Measurements from ENCODE around the gene THADA.
A peak's percentile ranks its signal among the peaks of the same experiment; 100 is the strongest.

Gene THADA

DNA sequence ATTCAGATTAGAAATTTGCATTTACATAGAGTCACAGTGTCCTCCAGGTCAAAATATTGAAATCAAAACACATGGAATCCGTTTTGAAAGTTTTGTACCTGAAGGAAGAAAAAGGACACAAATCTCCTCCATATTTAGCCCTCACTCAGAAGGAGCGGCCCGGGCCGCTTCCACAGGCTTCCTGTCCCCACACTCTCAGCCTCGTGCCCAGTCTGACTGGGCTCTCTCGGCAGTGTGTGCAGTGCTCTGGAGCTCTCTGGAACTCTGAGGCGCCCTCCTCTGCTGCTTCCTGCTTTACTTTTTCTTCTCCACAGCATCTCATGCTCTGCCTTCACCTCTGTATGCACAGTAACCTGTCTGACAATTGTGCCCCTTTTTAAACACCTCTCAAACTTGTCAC is 347.2 kb downstream of the THADA start:
- Mint-ChIP-seq H3K9me3 (no peaks in the 10 kb centered on the region), H3K27me3 (no peaks in the 10 kb centered on the region), H3K27ac (no peak overlapping the region), H3K4me3 (no peak overlapping the region), H3K4me1 (no peaks in the 10 kb centered on the region), H3K36me3 (peaks cover 18 to 38% of the 10 kb centered on the region in 2 donors)
- ATAC-seq (replicated peaks) (no peak), DNase-seq (no peak)

DNA sequence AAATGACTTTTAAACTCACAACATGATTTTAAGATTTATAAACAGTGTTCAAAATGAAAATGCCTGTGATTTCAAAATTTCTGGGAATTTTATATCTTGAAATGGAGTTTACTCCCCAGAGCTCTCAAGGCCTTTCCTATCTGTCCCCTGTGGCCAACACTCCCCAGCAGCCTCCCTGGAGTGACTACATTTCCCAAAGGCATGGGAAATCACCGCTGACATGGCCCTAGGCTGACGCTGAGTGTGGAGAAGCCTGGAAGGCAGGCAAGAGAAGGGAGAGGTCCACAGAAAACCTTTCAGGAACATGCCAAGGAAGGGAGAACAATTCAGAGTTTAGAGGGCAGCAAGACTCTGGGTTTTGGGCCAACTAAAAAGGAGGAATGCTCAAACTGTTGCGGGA is 349.2 kb downstream of the THADA start:
- Mint-ChIP-seq H3K4me1 (peaks cover 4 to 11% of the 10 kb centered on the region in 2 donors), H3K27ac (peak overlapping the region; percentile 51)

DNA sequence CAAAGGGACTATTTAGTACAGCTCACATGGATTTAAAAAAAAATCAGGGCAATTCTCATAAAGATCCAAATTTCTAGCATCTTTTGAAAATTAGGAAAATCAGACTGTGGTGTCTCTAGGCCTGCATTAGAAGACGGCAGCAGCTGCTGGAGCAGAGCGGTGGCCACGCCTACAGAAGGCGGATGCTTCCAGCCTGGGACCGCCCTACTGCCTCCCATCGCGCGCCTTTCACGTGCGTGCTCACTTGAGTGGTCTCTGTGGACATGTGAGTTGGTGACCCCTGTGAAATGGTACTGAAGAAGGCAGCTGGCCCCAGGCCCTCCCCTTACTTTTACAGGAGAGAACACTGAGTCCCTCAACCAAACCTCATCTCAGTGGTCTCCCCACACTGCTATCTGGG is 354.3 kb downstream of the THADA start:
- Mint-ChIP-seq H3K4me1 (peaks cover 26 to 51% of the 10 kb centered on the region in 2 donors), H3K36me3 (peaks cover 21 to 38% of the 10 kb centered on the region in 2 donors), H3K4me3 (no peak overlapping the region), H3K27me3 (no peaks in the 10 kb centered on the region), H3K9me3 (no peaks in the 10 kb centered on the region), H3K27ac (peak overlapping the region; percentile 44)
- no peak for ATAC-seq (replicated peaks)
- DNase-seq: no peak

More for the DNA sequence above, 349.2 kb downstream of the THADA start:
- Mint-ChIP-seq H3K4me3 (no peak overlapping the region), H3K9me3 (no peaks in the 10 kb centered on the region), H3K27me3 (no peaks in the 10 kb centered on the region), H3K36me3 (peaks cover 27 to 51% of the 10 kb centered on the region in 2 donors)
- no peak for DNase-seq
- no peak for ATAC-seq (replicated peaks)

DNA sequence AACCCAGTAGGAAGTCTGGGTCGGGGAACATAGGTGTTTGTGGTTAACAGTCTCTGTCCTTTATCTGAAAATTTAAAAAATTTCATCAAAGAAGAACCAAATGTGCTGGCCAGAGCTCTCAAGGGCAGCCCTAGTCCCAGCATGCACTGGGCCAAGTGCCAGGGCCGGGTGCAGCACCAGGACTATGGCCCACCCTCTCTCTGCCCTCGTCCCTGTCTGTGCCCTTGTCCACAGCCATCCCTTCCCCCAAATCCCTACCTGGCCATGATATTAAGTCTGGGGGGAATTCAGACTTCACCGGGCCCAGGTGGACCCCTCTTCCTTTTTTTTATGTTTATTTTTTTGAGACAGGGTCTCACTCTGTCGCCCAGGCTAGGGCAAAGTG is 355.1 kb downstream of the THADA start:
- Mint-ChIP-seq H3K4me1 (peaks cover 27 to 56% of the 10 kb centered on the region in 2 donors), H3K27me3 (no peaks in the 10 kb centered on the region), H3K4me3 (peak overlapping the region in 1 of 2 donors; percentile 54), H3K27ac (peak overlapping the region; percentile 87), H3K36me3 (peaks cover 24 to 34% of the 10 kb centered on the region in 2 donors), H3K9me3 (no peaks in the 10 kb centered on the region)
- DNase-seq: no peak
- ATAC-seq (replicated peaks): peak; percentile 16 to 28

DNA sequence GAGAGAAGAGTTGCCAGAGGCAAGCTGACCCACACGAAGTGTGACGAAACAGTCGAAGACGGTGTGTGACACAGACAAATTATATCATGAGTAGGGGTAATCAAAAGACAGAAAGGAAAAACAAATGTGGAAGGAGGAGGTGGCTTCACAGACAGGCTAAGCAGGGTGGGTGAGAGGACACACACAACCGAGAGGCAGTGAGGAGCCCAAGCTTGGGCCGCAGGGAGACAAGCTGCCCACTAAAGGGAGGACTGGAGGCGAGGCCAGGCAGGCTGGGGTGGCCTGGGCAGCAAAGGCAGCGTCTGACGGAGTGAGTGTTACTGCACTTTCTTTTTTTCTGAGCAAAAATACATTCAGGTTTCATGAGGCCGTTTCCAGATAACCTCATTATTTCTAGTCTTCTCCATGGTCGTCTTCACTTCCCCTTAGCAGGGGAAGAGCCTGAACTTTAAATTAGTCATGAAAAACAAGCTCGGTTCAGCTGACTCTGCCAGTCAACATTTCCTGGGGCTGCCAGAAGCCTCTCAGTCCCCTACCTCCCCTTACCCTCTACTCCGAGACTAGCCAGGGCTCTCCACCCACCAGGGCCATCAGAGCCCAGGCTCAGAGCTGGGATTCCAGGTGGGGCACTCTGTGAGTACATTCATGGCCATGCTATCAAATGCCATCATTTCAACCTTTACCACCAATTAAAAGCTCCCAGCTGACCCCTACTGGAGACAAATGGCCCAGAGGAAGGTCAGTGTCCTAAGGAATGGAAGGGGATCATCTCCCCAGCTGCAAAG is 355.7 kb downstream of the THADA start:
- ATAC-seq (replicated peaks): peak; percentile 93 to 95
- H3K27me3 Mint-ChIP-seq: no peaks in the 10 kb centered on the region
- H3K4me3 Mint-ChIP-seq: peak overlapping the region; percentile 31 to 64
- peak; percentile 38 for DNase-seq
- no peaks in the 10 kb centered on the region for H3K9me3 Mint-ChIP-seq
- peaks cover 24 to 33% of the 10 kb centered on the region in 2 donors for H3K36me3 Mint-ChIP-seq
- peak overlapping the region; percentile 87 for H3K27ac Mint-ChIP-seq
- H3K4me1 Mint-ChIP-seq: peaks cover 27 to 56% of the 10 kb centered on the region in 2 donors

DNA sequence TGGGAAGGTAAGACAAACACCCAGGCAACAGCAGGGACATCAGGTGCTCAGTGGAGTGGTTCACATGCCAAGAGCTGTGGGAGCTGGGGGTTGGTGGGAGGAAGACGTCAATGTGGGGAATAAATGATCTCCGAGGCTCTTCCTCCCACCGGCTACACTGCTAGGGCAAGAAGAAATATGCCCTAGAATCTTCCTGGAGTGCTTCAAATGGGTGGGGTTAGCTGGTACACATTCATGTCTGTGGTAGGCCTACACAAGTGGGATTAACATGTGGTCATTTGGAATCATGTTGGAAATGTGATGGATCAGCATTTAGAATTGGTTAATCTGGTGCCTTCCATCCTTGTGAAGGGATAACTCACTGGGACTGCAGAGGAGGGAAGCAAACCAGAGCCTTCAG is 357.0 kb downstream of the THADA start:
- no peak for DNase-seq
- ATAC-seq (replicated peaks): no peak

DNA sequence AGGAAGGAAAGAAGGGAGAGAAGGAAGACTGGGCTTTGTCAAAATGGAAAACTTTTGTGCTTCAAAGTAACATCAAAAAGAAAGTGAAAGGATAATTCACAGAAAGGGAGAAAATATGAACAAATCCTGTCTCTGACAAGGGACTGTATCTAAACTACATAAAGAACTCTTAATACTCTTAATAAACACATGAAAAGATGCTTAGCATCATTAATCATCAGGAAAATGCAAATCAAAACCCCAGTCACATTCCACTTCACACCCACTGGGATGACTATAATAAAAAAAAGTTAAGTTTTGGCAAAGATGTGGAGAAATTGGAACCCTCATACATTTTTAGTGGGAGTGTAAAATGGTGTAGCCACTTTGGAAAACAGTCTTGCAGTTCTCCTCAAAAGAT is 357.7 kb downstream of the THADA start:
- no peak for ATAC-seq (replicated peaks)
- Mint-ChIP-seq H3K36me3 (peaks cover 16 to 20% of the 10 kb centered on the region in 2 donors), H3K27ac (no peak overlapping the region), H3K4me1 (peaks cover 35 to 71% of the 10 kb centered on the region in 2 donors), H3K9me3 (no peaks in the 10 kb centered on the region), H3K27me3 (no peaks in the 10 kb centered on the region), H3K4me3 (no peak overlapping the region)
- no peak for DNase-seq

More for the DNA sequence above, 357.0 kb downstream of the THADA start:
- Mint-ChIP-seq H3K9me3 (no peaks in the 10 kb centered on the region), H3K36me3 (peaks cover 17 to 23% of the 10 kb centered on the region in 2 donors), H3K27me3 (no peaks in the 10 kb centered on the region), H3K4me3 (no peak overlapping the region), H3K27ac (no peak overlapping the region), H3K4me1 (peaks cover 32 to 65% of the 10 kb centered on the region in 2 donors)

DNA sequence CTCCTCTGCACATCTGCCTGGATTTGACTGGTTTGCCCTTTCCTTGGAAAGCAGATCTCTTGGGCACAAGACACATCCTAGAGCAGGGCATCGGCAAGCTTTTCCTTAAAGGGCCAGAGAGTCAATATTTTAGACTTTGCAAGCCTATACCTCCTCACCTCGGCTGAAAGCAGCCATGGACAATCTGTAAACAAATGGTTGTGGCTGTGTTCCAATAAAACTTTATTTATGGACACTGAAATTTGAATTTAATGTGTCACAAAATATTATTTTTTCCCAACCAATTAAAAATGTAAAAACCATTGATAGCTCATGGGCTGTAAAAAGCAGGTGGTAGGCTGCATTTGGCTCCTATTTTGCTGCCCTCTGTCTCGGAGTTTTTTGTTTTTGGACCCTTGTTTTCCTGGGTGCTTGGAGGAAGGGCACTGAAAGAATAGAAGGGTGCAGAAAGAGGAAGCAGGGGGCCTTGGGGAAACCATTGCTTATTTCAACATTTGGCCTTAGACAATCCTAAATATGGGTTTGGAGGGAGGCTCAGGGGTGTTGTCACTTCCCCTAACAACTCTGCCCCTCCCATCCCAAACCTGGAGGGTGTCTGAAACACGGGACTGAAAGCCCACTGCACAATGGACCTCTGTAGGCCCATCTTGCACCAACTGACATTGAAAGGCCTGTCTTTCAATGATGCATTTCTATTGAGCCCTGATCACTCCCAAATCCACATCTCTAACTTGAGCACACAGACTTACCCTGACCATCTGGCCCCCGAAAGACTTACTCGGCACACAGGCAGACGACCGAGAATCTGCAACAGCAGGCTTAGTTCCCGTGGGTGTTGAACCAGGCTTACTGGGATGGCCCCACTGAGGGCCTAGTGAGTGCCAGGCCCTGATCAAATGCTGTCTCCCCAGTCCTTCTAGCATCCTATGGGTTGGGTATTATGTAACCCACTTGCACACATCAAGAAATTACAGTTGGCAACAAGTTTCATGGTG is 362.3 kb downstream of the THADA start:
- no peaks in the 10 kb centered on the region for H3K27me3 Mint-ChIP-seq
- ATAC-seq (replicated peaks): peak; percentile 25 to 60
- H3K27ac Mint-ChIP-seq: peak overlapping the region; percentile 59
- DNase-seq: no peak
- H3K4me1 Mint-ChIP-seq: peaks cover 22 to 68% of the 10 kb centered on the region in 2 donors
- H3K36me3 Mint-ChIP-seq: peaks cover 16 to 32% of the 10 kb centered on the region in 2 donors
- no peaks in the 10 kb centered on the region for H3K9me3 Mint-ChIP-seq
- no peak overlapping the region for H3K4me3 Mint-ChIP-seq

DNA sequence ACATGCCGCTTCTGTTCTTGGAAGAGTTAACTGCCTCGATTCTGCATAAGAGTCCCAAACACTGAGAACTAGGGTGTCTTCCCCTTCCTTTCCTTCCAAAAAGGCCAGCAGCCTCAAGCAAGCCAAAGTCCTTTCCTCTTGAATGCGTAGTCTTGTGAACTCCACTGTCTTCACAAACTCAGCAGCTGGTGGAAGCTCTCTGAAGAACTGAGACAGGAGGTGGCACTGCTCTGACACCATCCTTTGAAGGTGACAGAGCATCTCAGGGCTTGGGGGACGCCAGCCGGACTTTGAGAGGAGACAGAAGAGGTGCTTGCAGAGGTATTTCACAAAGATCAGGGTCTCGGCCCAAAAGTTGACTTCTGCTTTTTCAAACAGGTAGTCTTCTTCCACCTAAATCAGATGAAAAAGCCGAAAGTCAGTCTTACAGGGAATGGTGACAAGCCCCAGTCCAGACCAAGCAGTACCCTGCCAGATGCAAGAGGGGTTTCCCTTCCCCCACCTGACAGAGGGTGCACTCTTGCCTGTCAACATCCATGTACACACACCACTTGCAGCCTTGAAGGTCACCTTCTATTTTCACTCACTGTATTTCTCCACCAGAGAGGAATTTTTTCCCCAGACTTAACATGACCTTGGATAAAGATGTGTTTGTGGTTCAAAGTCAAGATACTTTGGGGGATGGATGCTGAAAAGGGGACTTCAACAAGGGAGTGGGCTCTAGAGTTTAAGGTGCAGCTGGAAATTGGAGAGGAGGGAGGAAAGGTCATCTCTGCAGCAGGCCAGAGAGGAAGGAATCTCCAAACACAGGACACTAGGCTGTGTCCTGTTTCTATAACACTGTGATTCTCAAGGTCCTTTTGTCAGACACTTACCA is 364.6 kb downstream of the THADA start:
- peaks cover 10 to 27% of the 10 kb centered on the region in 2 donors for H3K36me3 Mint-ChIP-seq
- H3K9me3 Mint-ChIP-seq: no peaks in the 10 kb centered on the region
- H3K27ac Mint-ChIP-seq: peak overlapping the region; percentile 27
- DNase-seq (no peak), ATAC-seq (replicated peaks) (no peak)
- H3K4me1 Mint-ChIP-seq: peaks cover 22 to 67% of the 10 kb centered on the region in 2 donors
- H3K4me3 Mint-ChIP-seq: no peak overlapping the region
- no peaks in the 10 kb centered on the region for H3K27me3 Mint-ChIP-seq

DNA sequence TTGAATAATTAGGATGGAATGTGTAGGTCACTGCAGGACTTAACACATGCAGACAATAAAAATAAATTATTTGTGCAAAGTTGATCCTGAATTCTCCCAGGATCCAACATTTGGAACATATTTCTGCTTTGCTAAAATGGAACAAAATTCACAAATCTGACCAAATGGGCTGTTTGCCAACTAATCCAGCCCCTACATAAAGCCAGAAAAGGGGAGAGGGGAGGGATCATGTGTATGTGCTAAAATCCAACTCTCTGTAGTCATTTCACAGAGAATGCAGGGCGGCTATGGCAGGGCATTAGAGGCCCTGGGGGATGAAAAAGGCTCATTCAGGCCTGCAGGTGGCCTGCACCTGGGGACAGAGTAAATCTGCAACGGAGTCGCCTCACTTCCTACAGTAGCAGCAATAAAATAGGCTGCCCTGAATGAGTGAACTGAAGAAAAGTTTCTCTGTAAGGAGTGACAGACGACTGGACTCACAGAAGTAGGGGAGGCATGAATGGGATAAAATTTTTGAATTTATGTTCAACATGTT is 365.4 kb downstream of the THADA start:
- H3K9me3 Mint-ChIP-seq: no peaks in the 10 kb centered on the region
- peaks cover 22 to 73% of the 10 kb centered on the region in 2 donors for H3K4me1 Mint-ChIP-seq
- H3K27ac Mint-ChIP-seq: no peak overlapping the region
- peaks cover 14 to 34% of the 10 kb centered on the region in 2 donors for H3K36me3 Mint-ChIP-seq
- H3K27me3 Mint-ChIP-seq: no peaks in the 10 kb centered on the region
- ATAC-seq (replicated peaks) (no peak), DNase-seq (no peak)
- no peak overlapping the region for H3K4me3 Mint-ChIP-seq

DNA sequence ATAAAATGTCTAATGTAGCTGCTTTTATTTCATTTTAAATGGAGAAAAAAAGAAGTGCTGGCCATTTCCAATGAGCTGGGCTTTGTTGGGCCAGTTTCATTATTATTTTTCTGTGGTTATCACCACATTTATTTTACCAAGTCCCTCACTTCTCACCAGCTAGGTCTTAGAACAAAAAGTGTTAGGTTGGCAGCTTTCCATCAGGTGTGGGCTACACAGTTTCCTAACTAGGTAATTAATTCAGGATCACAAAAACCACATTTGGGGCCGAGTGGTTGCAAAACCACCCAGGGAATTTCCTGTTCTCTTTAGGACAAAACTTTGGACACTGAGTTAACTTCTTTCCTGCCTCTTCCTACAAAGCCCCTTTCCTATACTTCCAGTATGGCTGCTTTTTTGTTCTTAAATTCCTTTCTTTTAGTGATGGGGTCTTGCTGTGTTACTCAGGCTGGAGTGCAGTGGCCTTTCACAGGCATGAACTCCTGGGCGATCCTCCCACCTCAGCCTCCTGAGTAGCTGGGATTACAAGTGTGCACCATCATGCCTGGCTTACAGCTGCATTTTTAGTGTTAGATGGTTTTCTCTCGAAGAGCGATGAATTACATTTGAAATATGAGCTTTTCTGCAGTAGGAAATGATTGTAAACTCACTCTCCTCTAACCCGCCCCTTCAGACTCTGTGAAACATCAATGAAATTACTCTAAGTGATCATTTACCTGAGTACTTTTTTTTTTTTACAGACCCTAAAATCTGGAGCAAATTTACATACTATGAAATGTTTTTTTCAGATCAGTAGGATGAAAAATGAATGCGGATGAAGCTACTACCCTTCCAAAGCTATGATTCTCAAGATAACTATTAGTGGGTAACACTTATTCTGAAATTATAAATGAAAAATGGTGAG is 366.8 kb downstream of the THADA start:
- Mint-ChIP-seq H3K4me1 (peaks cover 23 to 76% of the 10 kb centered on the region in 2 donors), H3K4me3 (no peak overlapping the region), H3K36me3 (peaks cover 18 to 42% of the 10 kb centered on the region in 2 donors), H3K27ac (peak overlapping the region; percentile 74), H3K9me3 (no peaks in the 10 kb centered on the region), H3K27me3 (peaks cover 0 to 4% of the 10 kb centered on the region in 2 donors)
- ATAC-seq (replicated peaks): no peak
- DNase-seq: no peak

DNA sequence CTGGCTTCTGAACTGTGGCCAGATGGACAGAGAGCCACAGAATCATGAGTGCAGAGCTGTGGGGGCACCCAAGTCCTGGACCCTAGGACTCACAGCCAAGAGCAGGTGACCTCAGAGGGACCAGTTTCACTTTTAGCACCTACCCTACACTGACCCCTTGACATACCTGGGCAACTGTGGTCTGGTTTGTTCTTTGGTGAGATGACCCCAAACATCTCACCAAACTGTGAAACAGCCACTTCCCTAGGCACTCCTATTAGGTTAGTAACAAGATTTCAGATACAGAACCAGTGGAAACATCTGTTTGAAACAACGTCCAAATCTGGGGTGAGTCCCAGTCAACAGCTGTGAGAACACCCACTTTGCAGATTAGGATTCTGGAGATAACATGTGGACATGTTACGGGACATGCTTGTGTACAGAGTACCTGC is 367.5 kb downstream of the THADA start:
- Mint-ChIP-seq H3K36me3 (peaks cover 19 to 47% of the 10 kb centered on the region in 2 donors), H3K9me3 (no peaks in the 10 kb centered on the region)

More for the DNA sequence above, 367.5 kb downstream of the THADA start:
- peak overlapping the region in 1 of 2 donors; percentile 89 for H3K4me3 Mint-ChIP-seq
- ATAC-seq (replicated peaks) (no peak), DNase-seq (no peak)
- H3K27ac Mint-ChIP-seq: peak overlapping the region; percentile 9
- peaks cover 18 to 76% of the 10 kb centered on the region in 2 donors for H3K4me1 Mint-ChIP-seq
- peaks cover 0 to 4% of the 10 kb centered on the region in 2 donors for H3K27me3 Mint-ChIP-seq
